Cardiac muscle cell (in vitro differentiated cells and primary cell): ENCODE measurements around the gene SDHAF1. TPM values are rescaled to one million over a fixed set of nuclear protein-coding genes. Genes with fewer than 3 reads are reported as not detected.

Source experiments
- DNase-seq, 2 donors: peaks; one replicate each; pipeline versions ENCODE4 v3.0.0 to v3.0.0-alpha.2; 2010 to 2017; ENCODE audit warnings: low read depth in 1 of 2, low spot score in 1 of 2
- H3K27ac ChIP-seq: fragments of 200-600 bp; sonication (generic); 2 replicates; pipeline ENCODE4 v1.5.1; 2016
- H3K27me3 ChIP-seq: fragments of 200-600 bp; sonication (generic); 2 replicates; pipeline ENCODE4 v1.6.0; 2016; ENCODE audit warnings: control low read depth
- H3K36me3 ChIP-seq: fragments of 200-600 bp; sonication (generic); 2 replicates; pipeline ENCODE4 v1.5.1; 2016; ENCODE audit warnings: control low read depth
- H3K4me1 ChIP-seq: fragments of 200-600 bp; sonication (generic); 2 replicates; pipeline ENCODE4 v1.8.1; 2017; ENCODE audit warnings: low read depth, mild to moderate bottlenecking, mixed run types
- H3K4me3 ChIP-seq: fragments of 200-600 bp; sonication (generic); 2 replicates; pipeline ENCODE4 v1.5.1; 2016; ENCODE audit warnings: mild to moderate bottlenecking
- H3K9me3 ChIP-seq: fragments of 200-600 bp; sonication (generic); 2 replicates; pipeline ENCODE4 v1.5.1; 2017; ENCODE audit warnings: low read depth, mild to moderate bottlenecking, control low read depth
- CTCF ChIP-seq: IDR thresholded peaks from 2 replicates; pipeline ENCODE4 v1.5.1; 2012; ENCODE audit warnings: low read depth, mild to moderate bottlenecking, low read length
- polyA plus RNA-seq: library from polyadenylated mRNA; unstranded; fragments of >200 nt; fragmentation: Nextera tagmentation; extraction: Ambion mirVana; gene quantifications from 2 replicates; pipeline ENCODE4 v1.2.1, GENCODE V29; 2016
- total RNA-seq: library from RNA; depleted of rRNA; stranded (reverse); fragments of >200 nt; gene quantifications from 2 replicates; pipeline ENCODE4 v1.2.3, GENCODE V29; 2016

Gene SDHAF1
- total and polyA plus RNA-seq, 2 experiments from 2014 or later: 36.2 to 58.0 TPM

DNA sequence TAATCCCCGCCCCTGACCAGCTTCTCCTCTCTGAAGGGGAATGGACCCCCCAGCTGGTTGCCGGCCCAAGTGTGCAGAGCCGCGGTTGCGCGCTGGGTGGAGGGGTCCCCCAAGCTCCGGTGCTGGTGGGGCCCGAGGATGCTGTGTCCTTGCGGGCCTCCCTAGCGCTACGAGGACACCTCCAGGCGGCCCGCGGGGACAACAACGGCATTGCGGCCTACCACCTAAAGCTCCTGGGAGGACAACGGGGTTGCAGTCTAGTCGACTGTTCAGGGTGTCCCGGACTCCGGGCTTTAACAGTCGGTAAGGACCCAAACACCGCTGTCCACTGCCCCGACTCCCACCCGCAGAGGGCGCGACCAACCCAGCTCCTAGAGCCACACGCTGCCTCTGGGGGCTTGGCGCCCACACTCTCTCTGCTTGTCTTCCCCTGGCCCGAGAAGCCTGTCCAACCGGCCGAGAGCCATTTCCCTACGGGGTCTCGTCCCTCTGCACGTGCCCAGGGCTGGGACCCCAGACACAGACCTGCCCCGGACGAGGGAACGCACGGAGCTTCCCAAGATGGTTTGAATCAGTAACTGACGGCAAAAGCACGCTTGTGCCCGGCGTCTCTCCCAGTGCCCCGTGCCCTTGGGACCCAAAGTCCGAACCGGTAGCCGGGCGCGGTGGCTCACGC lies 927 bp upstream of the SDHAF1 start:
- no peaks in the 10 kb centered on the region for H3K9me3 ChIP-seq
- peak; percentile 24 for TF ChIP-seq CTCF
- DNase-seq: peak in 1 of 2 donors; percentile 22
- no peak overlapping the region for H3K27ac ChIP-seq
- H3K4me3 ChIP-seq: peak overlapping the region; percentile 48
- peaks cover 4% of the 10 kb centered on the region for H3K4me1 ChIP-seq
- H3K36me3 ChIP-seq: no peaks in the 10 kb centered on the region
- no peaks in the 10 kb centered on the region for H3K27me3 ChIP-seq

GRCh38 chr19:35996777-35997176 lies 1.8 kb downstream of the SDHAF1 start:
- Histone ChIP-seq H3K4me3 (no peak overlapping the region), H3K9me3 (no peaks in the 10 kb centered on the region), H3K36me3 (no peaks in the 10 kb centered on the region), H3K4me1 (peaks cover 4% of the 10 kb centered on the region), H3K27ac (no peak overlapping the region), H3K27me3 (no peaks in the 10 kb centered on the region)
- no peak for TF ChIP-seq CTCF
- DNase-seq: no peak

- no peaks in the 10 kb centered on the region for H3K4me1 ChIP-seq
- H3K36me3 ChIP-seq: no peaks in the 10 kb centered on the region
- no peaks in the 10 kb centered on the region for H3K9me3 ChIP-seq
- no peak overlapping the region for H3K27ac ChIP-seq
- H3K27me3 ChIP-seq: no peaks in the 10 kb centered on the region
- no peak overlapping the region for H3K4me3 ChIP-seq
- no peak for TF ChIP-seq CTCF
- DNase-seq: no peak
Measured at GRCh38 chr19:36001605-36002004, 6.6 kb downstream of the SDHAF1 start.

GRCh38 chr19:36003284-36003683 lies 8.3 kb downstream of the SDHAF1 start:
- H3K27me3 ChIP-seq: no peaks in the 10 kb centered on the region
- TF ChIP-seq CTCF: no peak
- H3K4me3 ChIP-seq: no peak overlapping the region
- H3K27ac ChIP-seq: no peak overlapping the region
- no peaks in the 10 kb centered on the region for H3K9me3 ChIP-seq
- no peaks in the 10 kb centered on the region for H3K4me1 ChIP-seq
- no peaks in the 10 kb centered on the region for H3K36me3 ChIP-seq
- DNase-seq: no peak

DNA sequence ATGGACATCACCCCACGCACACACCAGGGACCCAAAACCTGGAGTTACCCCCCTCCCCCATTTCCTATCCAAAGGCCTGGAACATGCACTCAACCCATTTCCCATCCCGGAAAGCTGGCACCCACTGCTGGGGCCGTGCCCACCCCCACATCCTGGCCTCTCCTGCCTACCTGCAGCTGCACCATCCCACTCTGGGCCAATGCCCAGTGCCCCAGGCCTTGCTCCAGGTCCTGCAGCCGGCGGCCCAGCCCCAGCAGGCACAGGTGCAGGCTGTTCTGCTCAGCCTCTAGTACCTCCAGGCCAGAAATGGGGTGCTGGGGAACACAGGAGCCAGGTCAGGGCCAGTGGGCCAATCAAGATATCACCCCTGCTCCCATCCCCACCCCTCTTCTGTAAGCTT lies 12.0 kb downstream of the SDHAF1 start:
- H3K36me3 ChIP-seq: no peaks in the 10 kb centered on the region
- H3K4me3 ChIP-seq: no peak overlapping the region
- no peaks in the 10 kb centered on the region for H3K4me1 ChIP-seq
- no peak for DNase-seq
- H3K9me3 ChIP-seq: no peaks in the 10 kb centered on the region
- no peak overlapping the region for H3K27ac ChIP-seq
- no peaks in the 10 kb centered on the region for H3K27me3 ChIP-seq
- TF ChIP-seq CTCF: no peak
